Measurements from ENCODE around the gene TMEM18.
A peak's percentile ranks its signal among the peaks of the same experiment; 100 is the strongest.
"Not testable (repeated sequence)": the region's sequence is repeated elsewhere in the genome, so short reads cannot be mapped to it uniquely, and the experiment has no call there.

The TMEM18 gene

GRCh38 chr2:677056-677958, at the start of gene TMEM18:
Gene TMEM18, minus strand, starts transcription at chr2:677406. Its CDS starts 61 bp downstream, at chr2:677345.
- peak; percentile 97 for DNase-seq

GRCh38 chr2:726169-726568, 49.0 kb upstream of the TMEM18 start:
- DNase-seq, result no peak

GRCh38 chr2:725468-725867, 48.3 kb upstream of the TMEM18 start:
- no peak for DNase-seq

GRCh38 chr2:723761-724160, 46.6 kb upstream of the TMEM18 start:
- no peak for DNase-seq

- DNase-seq, result no peak
These were observed 43.6 kb upstream of the TMEM18 start for GRCh38 chr2:720842-721241.

GRCh38 chr2:719734-720133, 42.5 kb upstream of the TMEM18 start:
- DNase-seq, result no peak

GRCh38 chr2:719191-719590, 42.0 kb upstream of the TMEM18 start:
- no peak for DNase-seq

- DNase-seq, result no peak
These were observed 40.5 kb upstream of the TMEM18 start for GRCh38 chr2:717661-718060.

GRCh38 chr2:715854-716560, 38.8 kb upstream of the TMEM18 start:
- no peak for DNase-seq

- no peak for DNase-seq
These were observed 37.8 kb upstream of the TMEM18 start for GRCh38 chr2:715038-715437.

GRCh38 chr2:714005-714741, 37.0 kb upstream of the TMEM18 start:
- peak; percentile 20 for DNase-seq

GRCh38 chr2:710867-711665, 33.9 kb upstream of the TMEM18 start:
- no peak for DNase-seq

GRCh38 chr2:709138-709765, 32.0 kb upstream of the TMEM18 start:
- DNase-seq, result no peak

GRCh38 chr2:708667-709066, 31.5 kb upstream of the TMEM18 start:
- DNase-seq, result no peak

- DNase-seq, result no peak
These were observed 28.8 kb upstream of the TMEM18 start for GRCh38 chr2:705971-706511.

- not testable (repeated sequence) for DNase-seq
These were observed 25.6 kb upstream of the TMEM18 start for GRCh38 chr2:702765-703164.

- no peak for DNase-seq
These were observed 19.9 kb upstream of the TMEM18 start for GRCh38 chr2:696999-697627.

GRCh38 chr2:696463-696862, 19.3 kb upstream of the TMEM18 start:
- DNase-seq, result no peak

GRCh38 chr2:694906-695510, 17.8 kb upstream of the TMEM18 start:
- no peak for DNase-seq

GRCh38 chr2:694174-694573, 17.0 kb upstream of the TMEM18 start:
- DNase-seq, result no peak

- DNase-seq, result no peak
These were observed 16.4 kb upstream of the TMEM18 start for GRCh38 chr2:693606-694005.

Data from CD4-positive, alpha-beta T cell treated with Interleukin-21 for 1 hour (primary cell).